WERI-Rb-1 (cell line): ENCODE data around the gene AFG3L2.

Source experiments
- DNase-seq: peaks from one replicate; pipeline ENCODE4 v3.0.0-alpha.2; 2020
- H3K27ac ChIP-seq: fragments of 250-450 bp; sonication (Bioruptor Pico); 2 replicates; pipeline ENCODE4 v1.5.1; 2020; ENCODE audit warnings: mild to moderate bottlenecking, moderate library complexity
- H3K27me3 ChIP-seq: fragments of 250-450 bp; sonication (Bioruptor Pico); 2 replicates; pipeline ENCODE4 v1.5.1; 2021; ENCODE audit warnings: mild to moderate bottlenecking, low read depth, moderate library complexity; ENCODE audit not compliant: insufficient read depth, severe bottlenecking
- H3K36me3 ChIP-seq: fragments of 250-450 bp; sonication (Bioruptor Pico); 2 replicates; pipeline ENCODE4 v1.5.1; 2020; ENCODE audit warnings: mild to moderate bottlenecking, moderate library complexity
- H3K4me3 ChIP-seq: 2 replicates; pipeline ENCODE4 v1.5.1; 2011; ENCODE audit warnings: low read depth, mild to moderate bottlenecking, control low read depth, low read length
- H3K9me3 ChIP-seq: fragments of 250-450 bp; sonication (Bioruptor Pico); 2 replicates; pipeline ENCODE4 v1.5.1; 2021; ENCODE audit warnings: mild to moderate bottlenecking, moderate library complexity; ENCODE audit not compliant: severe bottlenecking
- TF ChIP-seq, protein P1 (sequence below): IDR thresholded peaks from 2 replicates; pipeline ENCODE4 v1.5.1; 2011; ENCODE audit warnings: low read depth, mild to moderate bottlenecking, control low read depth, inconsistent platforms, low read length

The AFG3L2 gene

DNA sequence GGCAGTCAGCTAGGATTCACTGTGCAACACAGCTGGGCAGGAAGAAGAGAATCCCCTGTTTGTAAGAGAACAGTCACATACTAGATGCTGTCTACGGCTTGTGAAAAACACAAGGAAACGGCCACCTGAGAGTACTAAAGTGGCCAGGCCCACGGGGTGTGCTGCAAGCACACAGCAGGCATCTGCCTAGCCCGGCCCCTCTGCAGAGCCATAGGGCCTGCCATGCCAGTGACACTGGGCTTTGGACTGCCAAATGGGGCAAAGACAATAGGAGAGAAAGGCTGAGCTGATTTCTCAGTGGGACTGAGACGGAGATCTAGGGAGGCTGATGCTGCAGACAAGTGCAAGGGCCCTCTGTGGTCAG, 58.7 kb downstream of the AFG3L2 start:
- H3K27me3 ChIP-seq: no peaks in the 10 kb centered on the region
- no peaks in the 10 kb centered on the region; the same call in none of the 2 replicates for H3K36me3 ChIP-seq
- no peak overlapping the region for H3K4me3 ChIP-seq
- no peaks in the 10 kb centered on the region for H3K9me3 ChIP-seq
- TF ChIP-seq, protein P1, sequence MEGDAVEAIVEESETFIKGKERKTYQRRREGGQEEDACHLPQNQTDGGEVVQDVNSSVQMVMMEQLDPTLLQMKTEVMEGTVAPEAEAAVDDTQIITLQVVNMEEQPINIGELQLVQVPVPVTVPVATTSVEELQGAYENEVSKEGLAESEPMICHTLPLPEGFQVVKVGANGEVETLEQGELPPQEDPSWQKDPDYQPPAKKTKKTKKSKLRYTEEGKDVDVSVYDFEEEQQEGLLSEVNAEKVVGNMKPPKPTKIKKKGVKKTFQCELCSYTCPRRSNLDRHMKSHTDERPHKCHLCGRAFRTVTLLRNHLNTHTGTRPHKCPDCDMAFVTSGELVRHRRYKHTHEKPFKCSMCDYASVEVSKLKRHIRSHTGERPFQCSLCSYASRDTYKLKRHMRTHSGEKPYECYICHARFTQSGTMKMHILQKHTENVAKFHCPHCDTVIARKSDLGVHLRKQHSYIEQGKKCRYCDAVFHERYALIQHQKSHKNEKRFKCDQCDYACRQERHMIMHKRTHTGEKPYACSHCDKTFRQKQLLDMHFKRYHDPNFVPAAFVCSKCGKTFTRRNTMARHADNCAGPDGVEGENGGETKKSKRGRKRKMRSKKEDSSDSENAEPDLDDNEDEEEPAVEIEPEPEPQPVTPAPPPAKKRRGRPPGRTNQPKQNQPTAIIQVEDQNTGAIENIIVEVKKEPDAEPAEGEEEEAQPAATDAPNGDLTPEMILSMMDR: no peak
- DNase-seq: no peak
- no peak overlapping the region for H3K27ac ChIP-seq

DNA sequence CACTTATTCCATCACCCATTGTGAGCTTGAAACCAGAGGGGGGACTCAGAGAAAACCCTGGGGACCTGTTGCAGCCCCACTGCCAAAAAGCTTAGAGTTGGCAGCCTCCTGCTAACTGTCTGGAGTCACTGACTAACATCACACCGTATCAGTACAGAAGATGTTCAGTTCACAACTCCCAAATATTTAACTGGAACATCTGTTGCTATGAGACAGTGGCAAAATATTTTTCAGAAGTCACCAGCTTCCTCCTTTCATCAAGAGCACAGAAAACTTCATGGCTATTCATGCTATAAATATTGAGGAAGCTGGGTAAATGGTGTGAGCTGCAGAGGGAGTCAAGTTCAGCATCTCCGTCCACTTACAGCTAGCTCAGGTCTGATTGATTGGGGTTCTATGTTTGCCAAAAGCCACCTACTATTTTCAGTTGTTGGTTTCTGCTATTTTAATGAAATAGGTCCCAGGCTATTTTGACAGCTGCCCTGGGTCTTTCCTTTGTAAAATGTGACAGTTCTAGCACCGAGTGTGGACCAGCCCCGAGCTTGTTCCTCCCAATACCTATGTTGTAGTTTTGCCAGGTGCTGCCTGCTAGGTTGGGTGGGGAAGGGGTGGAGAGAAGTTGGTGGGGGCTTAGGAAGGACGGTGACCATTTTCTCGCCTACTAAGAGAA, 59.2 kb downstream of the AFG3L2 start:
- no peak overlapping the region for H3K4me3 ChIP-seq
- H3K36me3 ChIP-seq: no peaks in the 10 kb centered on the region; the same call in none of the 2 replicates

DNA sequence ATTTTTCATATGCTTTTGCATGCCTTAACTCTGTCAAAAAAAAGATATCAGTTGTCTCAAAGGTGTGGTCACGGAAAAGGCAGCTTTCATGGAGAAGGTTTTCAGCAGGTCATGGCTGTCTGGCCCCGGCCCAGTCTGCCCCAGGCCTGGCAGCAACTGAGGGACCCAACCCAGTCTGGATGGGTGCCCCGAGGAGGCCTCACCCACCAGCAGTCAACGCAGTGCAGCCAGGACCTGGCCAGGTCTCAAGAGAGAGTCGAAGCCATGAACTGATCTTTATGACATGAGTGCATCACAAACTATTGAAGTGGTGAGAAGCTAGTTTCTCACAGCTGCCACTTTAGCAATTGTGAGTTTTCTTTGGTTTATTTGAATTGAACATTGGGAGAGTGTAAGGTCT, 61.1 kb downstream of the AFG3L2 start:
- no peak for DNase-seq
- no peak overlapping the region for H3K4me3 ChIP-seq
- H3K27ac ChIP-seq: no peak overlapping the region
- H3K36me3 ChIP-seq: peaks cover 16% of the 10 kb centered on the region
- TF ChIP-seq, protein P1: no peak
- no peaks in the 10 kb centered on the region for H3K27me3 ChIP-seq
- peaks cover 8% of the 10 kb centered on the region for H3K9me3 ChIP-seq

More for the DNA sequence above, 59.2 kb downstream of the AFG3L2 start:
- no peak overlapping the region for H3K27ac ChIP-seq
- no peaks in the 10 kb centered on the region for H3K9me3 ChIP-seq
- no peak for DNase-seq
- no peaks in the 10 kb centered on the region for H3K27me3 ChIP-seq
- TF ChIP-seq, protein P1: no peak

DNA sequence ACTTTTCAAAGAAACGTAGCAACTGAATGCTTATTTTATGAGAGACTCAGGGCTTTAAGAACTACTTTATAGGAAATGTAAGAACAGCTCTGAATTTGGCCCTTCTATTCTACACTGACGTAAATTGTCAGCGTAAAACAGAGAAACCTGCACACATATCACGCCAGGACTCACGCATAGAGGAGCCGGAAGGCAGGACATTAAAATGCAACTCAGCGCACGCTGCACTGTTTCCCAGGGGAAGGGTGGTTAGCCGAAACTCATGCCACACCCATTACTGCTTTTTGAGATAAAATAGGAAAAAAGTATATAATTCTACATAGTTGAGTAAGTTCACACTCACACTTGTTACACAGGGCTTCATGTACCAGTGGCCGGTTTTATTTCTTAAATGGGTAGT, 61.5 kb downstream of the AFG3L2 start:
- H3K9me3 ChIP-seq: peaks cover 8% of the 10 kb centered on the region
- H3K27me3 ChIP-seq: no peaks in the 10 kb centered on the region
- no peak overlapping the region for H3K4me3 ChIP-seq
- TF ChIP-seq, protein P1: no peak
- peaks cover 21% of the 10 kb centered on the region for H3K36me3 ChIP-seq
- DNase-seq: no peak
- no peak overlapping the region for H3K27ac ChIP-seq

DNA sequence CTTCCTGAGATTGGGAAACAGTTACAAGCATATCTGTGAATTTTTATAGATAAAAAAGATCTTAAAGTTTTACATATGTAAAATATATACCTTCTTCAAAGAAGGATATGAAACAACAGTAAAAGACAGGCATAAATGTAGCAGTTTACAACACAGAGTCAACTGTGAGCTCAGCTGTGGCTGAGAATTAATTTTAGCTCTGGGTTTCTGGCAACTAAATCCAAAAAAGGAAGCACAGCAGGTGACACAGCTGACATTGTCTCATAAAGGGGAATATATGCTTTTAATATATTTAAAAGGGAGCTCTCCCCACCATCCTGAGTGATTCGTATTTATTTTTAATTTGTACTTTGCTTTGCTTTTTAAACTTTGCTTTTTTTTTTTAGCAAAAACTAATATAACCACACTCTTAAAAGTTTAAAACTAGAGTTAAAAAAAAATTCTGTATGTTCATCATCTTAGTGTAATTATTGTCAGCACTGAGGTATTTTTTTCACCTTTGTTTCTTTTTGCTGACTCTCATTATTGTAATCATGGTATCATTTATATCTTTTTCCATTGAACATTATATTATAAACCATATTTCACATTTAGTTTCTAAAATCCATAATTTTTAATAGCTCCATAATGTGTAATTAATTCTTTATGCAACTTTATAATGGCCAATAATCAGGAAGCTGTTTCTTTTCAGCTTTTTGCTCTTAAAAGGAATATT, 62.3 kb downstream of the AFG3L2 start:
- Histone ChIP-seq H3K36me3 (peaks cover 22% of the 10 kb centered on the region), H3K9me3 (peaks cover 8% of the 10 kb centered on the region), H3K4me3 (no peak overlapping the region), H3K27ac (no peak overlapping the region), H3K27me3 (no peaks in the 10 kb centered on the region)
- TF ChIP-seq, protein P1: no peak
- no peak for DNase-seq
